A549 (cell line): ENCODE results near the gene SPATA16. TPM values are rescaled to one million over a fixed set of nuclear protein-coding genes. Genes with fewer than 3 reads are reported as not detected.

Source experiments
- ATAC-seq, 2 experiments: fragments of 200-7000 bp in 1 of 2; fragments of >200 bp in 1 of 2; cut with Nextera tagmentation in 1 of 2; cut with Tn5 transposase in 1 of 2; 3 replicates each; pipeline versions ENCODE4 v1.8.0 to v1.9.1; 2018 to 2020; ENCODE audit warnings: mild to moderate bottlenecking in 1 of 2, moderate library complexity in 1 of 2
- CTCF ChIA-PET: fragments of 300-600 bp; sonication (Branson Sonifier 250); formaldehyde crosslinking; extraction: SDS; loops from one replicate; lab custom pipeline; 2021; ENCODE audit warnings: antibody characterized with exemption, inconsistent platforms; lab: Yijun Ruan, JAX
- POLR2A ChIA-PET: fragments of 350-600 bp; formaldehyde crosslinking; extraction: SDS; loops from one replicate; lab custom pipeline; 2021; ENCODE audit warnings: antibody characterized with exemption, inconsistent platforms; lab: Yijun Ruan, JAX
- DNase-seq, 2 experiments: peaks; one replicate each; pipeline versions ENCODE4 v3.0.0 to v3.0.0-alpha.2; 2011 to 2016; ENCODE audit warnings: low read depth in 1 of 2, low spot score in 1 of 2
- FAIRE-seq: peaks from 2 replicates; lab custom pipeline; 2011; peaks lifted over from hg19 to GRCh38; lab: Jason Lieb, UNC
- H3K27ac ChIP-seq, 2 experiments: fragments of >200 bp; sonication (Bioruptor Twin); formaldehyde crosslinking; 3 replicates each; pipeline ENCODE4 v1.5.1; 2016 to 2017
- H3K4me1 ChIP-seq: fragments of >200 bp; sonication (Bioruptor Twin); formaldehyde crosslinking; 3 replicates; pipeline ENCODE4 v1.6.1; 2016
- H3K4me2 ChIP-seq: fragments of >200 bp; sonication (Bioruptor Twin); formaldehyde crosslinking; 3 replicates; pipeline ENCODE4 v1.6.1; 2016
- H3K4me3 ChIP-seq: fragments of >200 bp; sonication (Bioruptor Twin); formaldehyde crosslinking; 3 replicates; pipeline ENCODE4 v1.5.1; 2016
- H3K9me3 ChIP-seq: fragments of >200 bp; sonication (Bioruptor Twin); formaldehyde crosslinking; 3 replicates; pipeline ENCODE4 v1.6.1; 2016
- CHD2 ChIP-seq: fragments of 150-350 bp; IDR thresholded peaks from 2 replicates; pipeline ENCODE4 v1.6.1; 2014; ENCODE audit warnings: low read length; ENCODE audit not compliant: partially characterized antibody
- CHD4 ChIP-seq: fragments of 200-600 bp; sonication (generic); IDR thresholded peaks from 2 replicates; pipeline ENCODE4 v1.6.1; 2016; ENCODE audit warnings: antibody characterized with exemption, mild to moderate bottlenecking, borderline replicate concordance
- EHMT2 ChIP-seq: fragments of 200-600 bp; sonication (generic); IDR thresholded peaks from 2 replicates; pipeline ENCODE4 v1.6.1; 2016; ENCODE audit warnings: antibody characterized with exemption, low read depth, mild to moderate bottlenecking, moderate library complexity
- FOXS1 ChIP-seq: fragments of 250-450 bp; sonication (Bioruptor Pico); IDR thresholded peaks from 2 replicates; pipeline ENCODE4 v1.5.0; 2020; ENCODE audit warnings: mild to moderate bottlenecking, moderate library complexity
- HDAC2 ChIP-seq: fragments of 200-600 bp; sonication (generic); IDR thresholded peaks from 2 replicates; pipeline ENCODE4 v1.6.1; 2016
- HOXB13 ChIP-seq: fragments of 250-450 bp; sonication (Bioruptor Pico); IDR thresholded peaks from 2 replicates; pipeline ENCODE4 v1.5.0; 2020; ENCODE audit warnings: low read depth, mild to moderate bottlenecking, moderate library complexity
- JUNB ChIP-seq: fragments of >200 bp; sonication (Bioruptor Twin); formaldehyde crosslinking; IDR thresholded peaks from 2 replicates; pipeline ENCODE4 v1.6.1; 2016
- MAFK ChIP-seq: fragments of 450-650 bp; IDR thresholded peaks from 2 replicates; pipeline ENCODE4 v1.6.1; 2014; ENCODE audit not compliant: partially characterized antibody
- MAX ChIP-seq: IDR thresholded peaks from 2 replicates; pipeline ENCODE4 v1.6.1; 2012
- MAZ ChIP-seq: fragments of 150-350 bp; IDR thresholded peaks from 2 replicates; pipeline ENCODE4 v1.6.1; 2014; ENCODE audit warnings: antibody characterized with exemption, low read depth, low read length, borderline replicate concordance
- MYC ChIP-seq: IDR thresholded peaks from 2 replicates; pipeline ENCODE4 v1.6.1; 2012; ENCODE audit warnings: mild to moderate bottlenecking, inconsistent platforms, low read length, improper control_type of control experiment, borderline replicate concordance
- NPAS2 ChIP-seq: fragments of 250-450 bp; sonication (Bioruptor Pico); IDR thresholded peaks from 2 replicates; pipeline ENCODE4 v1.8.0; 2022; ENCODE audit warnings: mild to moderate bottlenecking, moderate library complexity, borderline replicate concordance
- PHF8 ChIP-seq: fragments of 200-600 bp; sonication (generic); IDR thresholded peaks from 2 replicates; pipeline ENCODE4 v1.6.1; 2016; ENCODE audit warnings: low read depth, mild to moderate bottlenecking, antibody characterized with exemption, moderate library complexity, borderline replicate concordance
- RARB ChIP-seq: fragments of 250-450 bp; sonication (Bioruptor Pico); IDR thresholded peaks from 2 replicates; pipeline ENCODE4 v1.8.0; 2021; ENCODE audit warnings: mild to moderate bottlenecking, moderate library complexity
- RFX5 ChIP-seq: fragments of 450-650 bp; IDR thresholded peaks from 2 replicates; pipeline ENCODE4 v1.7.1; 2014; ENCODE audit warnings: antibody characterized with exemption, mild to moderate bottlenecking, moderate library complexity
- SMC3 ChIP-seq: fragments of >200 bp; sonication (Bioruptor Twin); formaldehyde crosslinking; IDR thresholded peaks from 3 replicates; pipeline ENCODE4 v1.6.1; 2018; ENCODE audit warnings: inconsistent platforms
- TP53 ChIP-seq: fragments of 250-450 bp; sonication (Bioruptor Pico); IDR thresholded peaks from 2 replicates; pipeline ENCODE4 v1.5.0; 2021; ENCODE audit warnings: mild to moderate bottlenecking, moderate library complexity
- USF2 ChIP-seq: fragments of 450-650 bp; IDR thresholded peaks from 2 replicates; pipeline ENCODE4 v1.6.1; 2014; ENCODE audit warnings: antibody characterized with exemption
- ZC3H11A ChIP-seq: fragments of 450-650 bp; IDR thresholded peaks from 2 replicates; pipeline ENCODE4 v1.6.1; 2014; ENCODE audit warnings: antibody characterized with exemption, mild to moderate bottlenecking
- ZNF302 ChIP-seq: fragments of 250-450 bp; sonication (Bioruptor Pico); IDR thresholded peaks from 2 replicates; pipeline ENCODE4 v1.9.0; 2021; ENCODE audit warnings: inconsistent platforms, mild to moderate bottlenecking, moderate library complexity
- ZSCAN20 ChIP-seq: fragments of 250-450 bp; sonication (Bioruptor Pico); IDR thresholded peaks from 2 replicates; pipeline ENCODE4 v1.8.0; 2022; ENCODE audit warnings: mild to moderate bottlenecking, moderate library complexity
- WGBS: methylation state at CpG from one replicate; pipeline ENCODE4 v1.1.6; 2017; ENCODE audit errors: missing lambda C conversion rate; 5-methylcytosine and 5-hydroxymethylcytosine counted together
- polyA plus RNA-seq, 4 experiments: library from polyadenylated mRNA; depleted of rRNA in 3 of 4; stranded (reverse); fragments of >200 nt; fragmentation: RNase III in 1 of 4; extraction: RNeasy Plus Mini Kit Qiagen cat#74134 plus additional on column Dnase treatment in 1 of 4; gene quantifications; 2 replicates in 3 of 4; 3 replicates in 1 of 4; pipeline ENCODE4 v1.2.3, GENCODE V29; 2011 to 2017
- TF ChIP-seq, protein P1 (sequence below): fragments of >200 bp; sonication (Bioruptor Twin); formaldehyde crosslinking; IDR thresholded peaks from 3 replicates; pipeline ENCODE4 v1.6.1; 2016
- TF ChIP-seq, protein P2 (sequence below): fragments of 200-600 bp; sonication (generic); IDR thresholded peaks from 2 replicates; pipeline ENCODE4 v1.6.1; 2016; ENCODE audit warnings: antibody characterized with exemption, mild to moderate bottlenecking, moderate library complexity
- TF ChIP-seq, protein P3 (sequence below): fragments of >200 bp; sonication (Bioruptor Twin); formaldehyde crosslinking; IDR thresholded peaks from 3 replicates; pipeline ENCODE4 v1.5.1; 2016
- TF ChIP-seq, protein P4 (sequence below): fragments of 250-450 bp; sonication (Bioruptor Pico); IDR thresholded peaks from 2 replicates; pipeline ENCODE4 v1.5.0; 2020; ENCODE audit warnings: low read depth, mild to moderate bottlenecking, moderate library complexity

The SPATA16 gene
- polyA plus RNA-seq, 2 of the 4 experiments (the other 2 are of a cell fraction): not detected

DNA sequence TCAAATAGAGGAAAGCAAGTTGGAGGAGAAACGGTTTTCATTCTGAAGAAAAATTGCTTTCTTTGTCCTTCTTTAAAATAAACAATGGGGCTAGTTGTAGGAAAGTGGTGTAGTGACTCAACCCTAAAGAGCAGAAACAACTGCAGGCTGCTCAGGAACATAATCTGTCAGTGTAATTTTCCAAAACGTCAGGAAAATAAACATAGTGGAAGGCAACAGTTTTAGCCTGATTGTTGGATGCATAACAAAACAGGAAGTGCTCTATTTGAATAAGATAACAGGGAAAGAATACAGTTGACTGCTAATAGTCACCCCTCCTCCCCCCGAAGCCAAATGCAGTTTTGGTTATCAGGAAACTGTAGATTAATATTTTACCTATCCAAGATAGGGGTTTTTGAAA, 222.9 kb downstream of the SPATA16 start:
- DNase-seq (no peak), ATAC-seq (no peak; a peak in 1 of 6 replicates)
- no peaks in the 10 kb centered on the region for H3K9me3 ChIP-seq
- H3K27ac ChIP-seq: no peak overlapping the region
- H3K4me1 ChIP-seq: 0 out of 3 replicates have a peak, but pooled peaks cover 4% of the 10 kb centered on the region
- TF ChIP-seq MYC (no peak), ZNF302 (CRISPR knock-in tag) (no peak), HOXB13 (no peak), RARB (CRISPR knock-in tag) (no peak), CHD4 (no peak), SMC3 (no peak), PHF8 (no peak), ZC3H11A (no peak), ZSCAN20 (CRISPR knock-in tag) (no peak), USF2 (no peak), EHMT2 (no peak), MAZ (no peak), CHD2 (no peak), JUNB (no peak), RFX5 (no peak)
- TF ChIP-seq, protein P1, sequence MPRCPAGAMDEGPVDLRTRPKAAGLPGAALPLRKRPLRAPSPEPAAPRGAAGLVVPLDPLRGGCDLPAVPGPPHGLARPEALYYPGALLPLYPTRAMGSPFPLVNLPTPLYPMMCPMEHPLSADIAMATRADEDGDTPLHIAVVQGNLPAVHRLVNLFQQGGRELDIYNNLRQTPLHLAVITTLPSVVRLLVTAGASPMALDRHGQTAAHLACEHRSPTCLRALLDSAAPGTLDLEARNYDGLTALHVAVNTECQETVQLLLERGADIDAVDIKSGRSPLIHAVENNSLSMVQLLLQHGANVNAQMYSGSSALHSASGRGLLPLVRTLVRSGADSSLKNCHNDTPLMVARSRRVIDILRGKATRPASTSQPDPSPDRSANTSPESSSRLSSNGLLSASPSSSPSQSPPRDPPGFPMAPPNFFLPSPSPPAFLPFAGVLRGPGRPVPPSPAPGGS: no peak
- TF ChIP-seq, protein P2, sequence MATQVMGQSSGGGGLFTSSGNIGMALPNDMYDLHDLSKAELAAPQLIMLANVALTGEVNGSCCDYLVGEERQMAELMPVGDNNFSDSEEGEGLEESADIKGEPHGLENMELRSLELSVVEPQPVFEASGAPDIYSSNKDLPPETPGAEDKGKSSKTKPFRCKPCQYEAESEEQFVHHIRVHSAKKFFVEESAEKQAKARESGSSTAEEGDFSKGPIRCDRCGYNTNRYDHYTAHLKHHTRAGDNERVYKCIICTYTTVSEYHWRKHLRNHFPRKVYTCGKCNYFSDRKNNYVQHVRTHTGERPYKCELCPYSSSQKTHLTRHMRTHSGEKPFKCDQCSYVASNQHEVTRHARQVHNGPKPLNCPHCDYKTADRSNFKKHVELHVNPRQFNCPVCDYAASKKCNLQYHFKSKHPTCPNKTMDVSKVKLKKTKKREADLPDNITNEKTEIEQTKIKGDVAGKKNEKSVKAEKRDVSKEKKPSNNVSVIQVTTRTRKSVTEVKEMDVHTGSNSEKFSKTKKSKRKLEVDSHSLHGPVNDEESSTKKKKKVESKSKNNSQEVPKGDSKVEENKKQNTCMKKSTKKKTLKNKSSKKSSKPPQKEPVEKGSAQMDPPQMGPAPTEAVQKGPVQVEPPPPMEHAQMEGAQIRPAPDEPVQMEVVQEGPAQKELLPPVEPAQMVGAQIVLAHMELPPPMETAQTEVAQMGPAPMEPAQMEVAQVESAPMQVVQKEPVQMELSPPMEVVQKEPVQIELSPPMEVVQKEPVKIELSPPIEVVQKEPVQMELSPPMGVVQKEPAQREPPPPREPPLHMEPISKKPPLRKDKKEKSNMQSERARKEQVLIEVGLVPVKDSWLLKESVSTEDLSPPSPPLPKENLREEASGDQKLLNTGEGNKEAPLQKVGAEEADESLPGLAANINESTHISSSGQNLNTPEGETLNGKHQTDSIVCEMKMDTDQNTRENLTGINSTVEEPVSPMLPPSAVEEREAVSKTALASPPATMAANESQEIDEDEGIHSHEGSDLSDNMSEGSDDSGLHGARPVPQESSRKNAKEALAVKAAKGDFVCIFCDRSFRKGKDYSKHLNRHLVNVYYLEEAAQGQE: no peak
- TF ChIP-seq, all 56 proteins: peak for 0
- FAIRE-seq: no peak
- Histone ChIP-seq H3K4me3 (no peak overlapping the region), H3K4me2 (peak overlapping the region; percentile 38; the same call in 2 of the 3 replicates)
- POLR2A ChIA-PET: no interaction called here
- CTCF ChIA-PET: no interaction called here
- WGBS: 3% methylated on average over 3 of the region's 3 CpGs

DNA sequence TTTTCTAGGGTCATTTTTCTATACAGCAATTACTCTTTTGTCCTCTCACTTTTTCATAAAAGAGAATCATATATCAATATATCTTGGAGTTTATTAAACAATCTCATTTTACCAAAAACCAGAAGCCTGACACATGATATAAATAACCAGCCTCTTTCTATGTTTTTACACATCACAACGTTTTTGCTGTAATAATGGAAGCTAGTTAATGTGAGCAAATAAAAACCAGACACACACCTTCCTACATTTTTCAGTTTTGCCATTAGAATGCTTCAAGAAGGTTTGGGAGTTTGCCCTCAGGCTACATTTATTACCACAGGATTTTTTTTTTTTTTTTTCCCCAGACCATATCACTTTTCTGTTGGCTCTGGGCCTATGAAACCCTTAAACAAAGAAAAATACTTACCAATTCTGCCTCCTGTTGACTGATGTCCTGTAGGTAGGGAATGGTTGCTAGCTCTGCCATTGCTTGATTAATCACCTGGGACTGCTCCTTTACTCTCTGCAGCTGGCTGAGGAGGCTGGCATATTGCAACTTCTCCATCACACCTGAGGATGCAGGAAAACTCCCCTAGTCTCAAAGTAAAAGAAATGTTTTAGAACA, 225.0 kb downstream of the SPATA16 start:
- POLR2A ChIA-PET: no interaction called here
- no peak overlapping the region for H3K27ac ChIP-seq
- no peak for TF ChIP-seq PHF8
- no peak for TF ChIP-seq HDAC2
- TF ChIP-seq NPAS2: no peak
- TF ChIP-seq EHMT2: no peak
- TF ChIP-seq, protein P1: no peak
- no peak for TF ChIP-seq SMC3
- no peak for TF ChIP-seq TP53 (CRISPR knock-in tag)
- TF ChIP-seq CHD2: no peak
- TF ChIP-seq MAFK: no peak
- TF ChIP-seq, protein P3, sequence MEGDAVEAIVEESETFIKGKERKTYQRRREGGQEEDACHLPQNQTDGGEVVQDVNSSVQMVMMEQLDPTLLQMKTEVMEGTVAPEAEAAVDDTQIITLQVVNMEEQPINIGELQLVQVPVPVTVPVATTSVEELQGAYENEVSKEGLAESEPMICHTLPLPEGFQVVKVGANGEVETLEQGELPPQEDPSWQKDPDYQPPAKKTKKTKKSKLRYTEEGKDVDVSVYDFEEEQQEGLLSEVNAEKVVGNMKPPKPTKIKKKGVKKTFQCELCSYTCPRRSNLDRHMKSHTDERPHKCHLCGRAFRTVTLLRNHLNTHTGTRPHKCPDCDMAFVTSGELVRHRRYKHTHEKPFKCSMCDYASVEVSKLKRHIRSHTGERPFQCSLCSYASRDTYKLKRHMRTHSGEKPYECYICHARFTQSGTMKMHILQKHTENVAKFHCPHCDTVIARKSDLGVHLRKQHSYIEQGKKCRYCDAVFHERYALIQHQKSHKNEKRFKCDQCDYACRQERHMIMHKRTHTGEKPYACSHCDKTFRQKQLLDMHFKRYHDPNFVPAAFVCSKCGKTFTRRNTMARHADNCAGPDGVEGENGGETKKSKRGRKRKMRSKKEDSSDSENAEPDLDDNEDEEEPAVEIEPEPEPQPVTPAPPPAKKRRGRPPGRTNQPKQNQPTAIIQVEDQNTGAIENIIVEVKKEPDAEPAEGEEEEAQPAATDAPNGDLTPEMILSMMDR: no peak
- no peak for TF ChIP-seq ZC3H11A
- TF ChIP-seq, protein P4, sequence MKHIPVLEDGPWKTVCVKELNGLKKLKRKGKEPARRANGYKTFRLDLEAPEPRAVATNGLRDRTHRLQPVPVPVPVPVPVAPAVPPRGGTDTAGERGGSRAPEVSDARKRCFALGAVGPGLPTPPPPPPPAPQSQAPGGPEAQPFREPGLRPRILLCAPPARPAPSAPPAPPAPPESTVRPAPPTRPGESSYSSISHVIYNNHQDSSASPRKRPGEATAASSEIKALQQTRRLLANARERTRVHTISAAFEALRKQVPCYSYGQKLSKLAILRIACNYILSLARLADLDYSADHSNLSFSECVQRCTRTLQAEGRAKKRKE (CRISPR knock-in tag): no peak
- TF ChIP-seq MAX: no peak
- no peak for TF ChIP-seq FOXS1 (CRISPR knock-in tag)

More for the DNA sequence above, 225.0 kb downstream of the SPATA16 start:
- WGBS: 4% methylated on average over 1 of the region's 1 CpG
- DNase-seq (no peak), ATAC-seq (no peak), FAIRE-seq (peak; percentile 74)
- Histone ChIP-seq H3K9me3 (no peaks in the 10 kb centered on the region), H3K4me2 (no peak overlapping the region), H3K4me1 (0 out of 3 replicates have a peak, but pooled peaks cover 4% of the 10 kb centered on the region), H3K4me3 (no peak overlapping the region)
- CTCF ChIA-PET: no interaction called here
